ENCODE data around the gene ZDHHC11. TPM values are rescaled to one million over a fixed set of nuclear protein-coding genes. Genes with fewer than 3 reads are reported as not detected.
A peak's percentile ranks its signal among the peaks of the same experiment; 100 is the strongest.

The ZDHHC11 gene
- total and polyA plus RNA-seq, 8 donors: 14.6 to 37.1 (median 25.8) TPM

DNA sequence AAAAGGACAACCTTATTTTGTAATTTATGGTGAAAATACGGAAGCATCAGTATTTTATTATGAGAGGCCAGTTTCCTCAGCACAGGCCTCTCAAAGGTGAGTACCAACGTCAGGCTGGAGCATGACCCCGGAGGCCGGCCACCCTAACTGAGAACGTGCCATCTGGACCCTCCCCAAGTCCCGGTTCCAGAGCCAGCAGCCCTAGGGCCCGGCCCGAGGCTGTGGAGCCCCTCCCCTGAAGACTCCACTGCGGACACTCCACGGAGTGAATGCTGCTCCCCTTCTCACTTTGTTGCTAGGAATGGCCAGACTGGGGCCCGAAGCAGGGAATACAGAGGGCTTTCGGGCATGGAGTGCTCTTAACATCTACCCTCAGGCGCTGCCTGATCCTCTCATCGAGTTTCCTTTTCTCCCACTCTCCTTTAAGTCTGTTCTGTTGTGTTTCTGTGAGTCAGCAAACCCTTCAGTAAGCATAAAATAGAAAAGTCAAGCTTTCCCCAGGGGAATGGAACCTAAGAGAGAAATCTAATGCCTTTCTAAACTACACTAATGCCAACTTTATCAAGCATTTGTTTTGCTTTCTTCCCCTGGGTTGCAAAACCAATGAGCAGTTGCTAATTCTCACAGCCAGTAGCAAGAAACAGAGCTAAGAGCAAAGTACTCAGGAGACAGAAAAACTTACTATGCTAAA is 37.3 kb upstream of the ZDHHC11 start:
- TF ChIP-seq, protein P1, sequence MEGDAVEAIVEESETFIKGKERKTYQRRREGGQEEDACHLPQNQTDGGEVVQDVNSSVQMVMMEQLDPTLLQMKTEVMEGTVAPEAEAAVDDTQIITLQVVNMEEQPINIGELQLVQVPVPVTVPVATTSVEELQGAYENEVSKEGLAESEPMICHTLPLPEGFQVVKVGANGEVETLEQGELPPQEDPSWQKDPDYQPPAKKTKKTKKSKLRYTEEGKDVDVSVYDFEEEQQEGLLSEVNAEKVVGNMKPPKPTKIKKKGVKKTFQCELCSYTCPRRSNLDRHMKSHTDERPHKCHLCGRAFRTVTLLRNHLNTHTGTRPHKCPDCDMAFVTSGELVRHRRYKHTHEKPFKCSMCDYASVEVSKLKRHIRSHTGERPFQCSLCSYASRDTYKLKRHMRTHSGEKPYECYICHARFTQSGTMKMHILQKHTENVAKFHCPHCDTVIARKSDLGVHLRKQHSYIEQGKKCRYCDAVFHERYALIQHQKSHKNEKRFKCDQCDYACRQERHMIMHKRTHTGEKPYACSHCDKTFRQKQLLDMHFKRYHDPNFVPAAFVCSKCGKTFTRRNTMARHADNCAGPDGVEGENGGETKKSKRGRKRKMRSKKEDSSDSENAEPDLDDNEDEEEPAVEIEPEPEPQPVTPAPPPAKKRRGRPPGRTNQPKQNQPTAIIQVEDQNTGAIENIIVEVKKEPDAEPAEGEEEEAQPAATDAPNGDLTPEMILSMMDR (IDR thresholded peaks at IDR 0.05): no peak
- H3K36me3 ChIP-seq: peaks cover 3 to 83% of the 10 kb centered on the region in 2 donors
- DNase-seq (no peak), ATAC-seq (no peak)
- no peak overlapping the region for H3K4me3 ChIP-seq
- H3K9me3 ChIP-seq: no peaks in the 10 kb centered on the region
- no peaks in the 10 kb centered on the region for H3K27me3 ChIP-seq
- H3K27ac ChIP-seq: no peak overlapping the region
- intact Hi-C loops (cut with DNase I): no loop called here
- H3K4me1 ChIP-seq: peaks cover 5 to 25% of the 10 kb centered on the region in 2 donors

DNA sequence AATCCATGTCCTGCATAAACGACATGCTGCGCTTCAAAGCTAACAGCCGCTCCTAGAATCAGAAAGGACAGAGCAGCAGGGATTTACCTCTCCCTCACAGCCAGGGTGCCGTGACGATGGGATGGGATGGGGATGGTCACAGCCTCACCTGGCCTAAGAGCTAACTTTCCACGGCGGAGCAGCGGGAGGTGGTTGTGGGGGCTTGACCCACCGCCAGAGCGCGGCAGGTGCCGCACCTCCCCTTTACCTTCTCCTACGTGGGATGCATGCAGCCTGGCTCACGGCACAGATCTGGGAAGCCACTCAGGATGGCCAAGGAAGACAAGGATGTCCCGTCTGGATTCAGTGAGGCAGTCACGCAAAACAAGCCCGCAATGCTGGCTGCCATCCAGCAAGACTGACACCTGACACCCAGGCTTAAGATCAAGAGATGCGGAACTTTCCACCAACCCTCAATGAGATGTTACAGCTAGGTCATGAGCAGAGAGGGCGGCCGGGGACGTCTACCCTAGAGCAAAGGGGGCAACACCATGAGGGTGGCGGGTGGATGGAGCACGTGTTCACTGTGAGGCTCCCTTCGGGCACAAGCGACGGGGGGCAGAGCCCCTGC is 36.0 kb upstream of the ZDHHC11 start:
- Histone ChIP-seq H3K4me1 (peaks cover 5 to 18% of the 10 kb centered on the region in 2 donors), H3K36me3 (peaks cover 3 to 96% of the 10 kb centered on the region in 2 donors)
- ATAC-seq: no peak

GRCh38 chr5:886036-886435 is 35.2 kb upstream of the ZDHHC11 start:
- ATAC-seq (no peak), DNase-seq (no peak)
- H3K27ac ChIP-seq: no peak overlapping the region
- TF ChIP-seq, protein P1 (IDR thresholded peaks at IDR 0.05): no peak
- no peaks in the 10 kb centered on the region for H3K27me3 ChIP-seq
- peaks cover 3 to 100% of the 10 kb centered on the region in 2 donors for H3K36me3 ChIP-seq
- peaks cover 0 to 11% of the 10 kb centered on the region in 2 donors for H3K4me1 ChIP-seq
- H3K9me3 ChIP-seq: no peaks in the 10 kb centered on the region
- no peak overlapping the region for H3K4me3 ChIP-seq
- intact Hi-C loops (cut with DNase I): no loop called here

More for the DNA sequence above, 36.0 kb upstream of the ZDHHC11 start:
- H3K27ac ChIP-seq: no peak overlapping the region
- intact Hi-C loops (cut with DNase I): no loop called here
- no peak overlapping the region for H3K4me3 ChIP-seq
- TF ChIP-seq, protein P1 (IDR thresholded peaks at IDR 0.05): no peak
- DNase-seq: no peak
- H3K27me3 ChIP-seq: no peaks in the 10 kb centered on the region
- H3K9me3 ChIP-seq: no peaks in the 10 kb centered on the region

- Histone ChIP-seq H3K4me3 (no peak overlapping the region), H3K9me3 (no peaks in the 10 kb centered on the region), H3K27me3 (no peaks in the 10 kb centered on the region), H3K36me3 (peaks cover 3 to 100% of the 10 kb centered on the region in 2 donors), H3K4me1 (peaks cover 0 to 6% of the 10 kb centered on the region in 2 donors), H3K27ac (no peak overlapping the region)
- no peak for DNase-seq
- ATAC-seq: peak; percentile 41
- intact Hi-C loops (cut with DNase I): no loop called here
- TF ChIP-seq, protein P1 (IDR thresholded peaks at IDR 0.05): no peak
Observed at GRCh38 chr5:885529-885928, 34.7 kb upstream of the ZDHHC11 start.

DNA sequence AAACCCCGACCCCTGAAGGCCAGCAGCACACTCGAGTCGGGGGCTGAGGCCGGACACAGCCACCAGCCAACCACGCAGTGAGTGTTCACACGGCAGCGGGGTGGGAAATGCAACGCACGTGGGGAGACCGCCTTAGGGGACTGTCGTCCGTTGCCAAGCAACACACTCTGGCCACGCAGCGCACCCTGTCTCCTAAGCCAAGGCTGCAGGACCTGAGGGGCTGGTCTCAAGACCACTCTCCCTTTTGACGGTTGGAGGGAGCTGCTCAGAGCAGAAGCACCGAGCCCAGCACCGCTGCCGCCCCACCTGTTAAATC is 34.3 kb upstream of the ZDHHC11 start:
- Histone ChIP-seq H3K4me1 (peaks cover 0 to 1% of the 10 kb centered on the region in 2 donors), H3K4me3 (no peak overlapping the region), H3K27me3 (no peaks in the 10 kb centered on the region), H3K36me3 (peaks cover 3 to 98% of the 10 kb centered on the region in 2 donors), H3K27ac (no peak overlapping the region), H3K9me3 (no peaks in the 10 kb centered on the region)
- intact Hi-C loops (cut with DNase I): no loop called here
- TF ChIP-seq, protein P1 (IDR thresholded peaks at IDR 0.05): no peak
- ATAC-seq (no peak), DNase-seq (no peak)
